OCI-LY3 (cell line): ENCODE measurements around the gene UBE2E2.

Experiments used
- H2AFZ ChIP-seq: fragments of 200-600, 300-600 bp; shearing (Covaris generic); 2 replicates; pipeline ENCODE4 v1.6.0; 2014; ENCODE audit warnings: antibody characterized with exemption, low read depth, low read length
- H3K27ac ChIP-seq: fragments of 200-600, 300-600 bp; sonication (generic); 2 replicates; pipeline ENCODE4 v1.5.1; 2014; ENCODE audit warnings: mild to moderate bottlenecking, low read length, moderate library complexity, mixed read lengths
- H3K27me3 ChIP-seq: fragments of 200-600, 300-600 bp; sonication (generic); 2 replicates; pipeline ENCODE4 v1.6.1; 2014; ENCODE audit warnings: low read depth, low read length, mixed read lengths
- H3K36me3 ChIP-seq: fragments of 200-600, 300-600 bp; sonication (generic); replicated peaks from 2 replicates; pipeline ENCODE3; 2014; ENCODE audit warnings: low read depth, low read length, mixed read lengths
- H3K4me1 ChIP-seq: fragments of 300-600, 200-600 bp; sonication (generic); 2 replicates; pipeline ENCODE4 v1.6.1; 2014; ENCODE audit warnings: low read length, mixed read lengths
- H3K4me2 ChIP-seq: fragments of 200-600, 300-600 bp; sonication (generic); 2 replicates; pipeline ENCODE4 v1.6.1; 2014; ENCODE audit warnings: low read length, mixed read lengths
- H3K4me3 ChIP-seq: fragments of 300-600, 200-600 bp; sonication (generic); 2 replicates; pipeline ENCODE4 v1.5.1; 2014; ENCODE audit warnings: antibody characterized with exemption, mild to moderate bottlenecking, low read length, moderate library complexity
- H3K79me2 ChIP-seq: fragments of 300-600, 200-600 bp; shearing (Covaris generic); 2 replicates; pipeline ENCODE4 v1.6.1; 2014; ENCODE audit warnings: mild to moderate bottlenecking, low read length, mixed read lengths
- H3K9ac ChIP-seq: fragments of 300-600, 200-600 bp; shearing (Covaris generic); 2 replicates; pipeline ENCODE4 v1.6.0; 2014; ENCODE audit warnings: mild to moderate bottlenecking, low read length, moderate library complexity
- H3K9me3 ChIP-seq: fragments of 200-600, 300-600 bp; shearing (Covaris generic); 2 replicates; pipeline ENCODE4 v1.6.1; 2014; ENCODE audit warnings: low read length, mixed read lengths; ENCODE audit not compliant: insufficient read depth
- H4K20me1 ChIP-seq: fragments of 200-600, 300-600 bp; sonication (generic); 2 replicates; pipeline ENCODE4 v1.6.1; 2016; ENCODE audit warnings: low read length, mixed read lengths; ENCODE audit not compliant: insufficient read depth
- CTCF ChIP-seq: fragments of 200-600, 300-600 bp; sonication (generic); IDR thresholded peaks from 2 replicates; pipeline ENCODE4 v1.5.1; 2014; ENCODE audit warnings: antibody characterized with exemption, low read length, low read depth
- EZH2phosphoT487 ChIP-seq: fragments of 200-600 bp; shearing (Covaris generic); IDR thresholded peaks from 2 replicates; pipeline ENCODE4 v1.6.1; 2018; ENCODE audit warnings: antibody characterized with exemption, mixed run types, low read depth

Gene UBE2E2

GRCh38 chr3:23439080-23439479, 236.0 kb downstream of the UBE2E2 start:
- no peaks in the 10 kb centered on the region for H3K9me3 ChIP-seq
- H3K27me3 ChIP-seq: peaks cover 20% of the 10 kb centered on the region
- H3K36me3 ChIP-seq: no peaks in the 10 kb centered on the region
- H3K4me1 ChIP-seq: peaks cover 61% of the 10 kb centered on the region
- H3K79me2 ChIP-seq: peaks cover 35% of the 10 kb centered on the region
- TF ChIP-seq EZH2phosphoT487 (no peak; the same call in 1 of the 2 replicates), CTCF (no peak)
- no peak overlapping the region for H3K9ac ChIP-seq
- peak overlapping the region; percentile 70 for H3K4me2 ChIP-seq
- H3K4me3 ChIP-seq: peak overlapping the region; percentile 31; the same call in 1 of the 2 replicates
- no peak overlapping the region for H3K27ac ChIP-seq
- H2AFZ ChIP-seq: no peak overlapping the region
- peaks cover 71% of the 10 kb centered on the region for H4K20me1 ChIP-seq

DNA sequence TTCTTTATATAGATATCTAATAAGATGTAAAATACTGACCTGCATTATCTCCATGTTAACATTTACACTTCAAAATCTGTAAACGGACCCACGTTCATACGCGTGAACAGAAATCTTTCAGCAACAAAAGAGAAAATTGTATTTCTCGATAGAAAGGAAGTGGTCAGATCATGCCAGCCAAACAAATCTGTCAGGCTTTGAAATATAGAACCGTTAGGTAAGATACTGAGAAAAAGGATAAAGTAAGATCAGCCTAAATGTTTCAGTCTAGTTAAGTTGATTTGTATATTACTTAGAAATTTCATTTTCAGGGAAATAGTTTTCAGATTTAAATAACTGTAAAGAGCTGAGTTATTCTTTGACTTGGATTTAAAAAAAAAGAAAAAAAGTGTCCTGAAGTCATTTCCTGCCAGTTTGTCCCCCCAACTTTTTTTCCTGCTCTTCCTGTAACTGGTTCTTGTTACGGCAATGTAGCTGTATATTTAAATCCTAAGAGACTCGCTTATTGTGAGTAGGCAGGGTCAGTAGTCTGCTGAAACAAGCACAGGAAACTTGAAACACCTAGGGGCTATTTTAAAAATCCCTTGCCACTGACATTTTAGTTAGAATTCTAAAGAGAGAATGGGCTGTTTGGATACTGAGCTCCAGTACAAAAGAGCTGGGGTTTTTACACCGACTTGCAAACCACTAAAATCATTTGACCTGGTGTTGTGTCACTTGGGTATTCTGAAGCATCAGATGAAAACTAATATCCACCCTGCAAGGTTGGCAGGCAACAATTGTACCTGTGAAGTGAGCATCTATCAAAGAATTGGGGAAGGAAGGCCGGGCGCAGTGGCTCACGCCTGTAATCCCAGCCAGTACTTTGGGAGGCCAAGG, 237.5 kb downstream of the UBE2E2 start:
- Histone ChIP-seq H3K4me3 (peak overlapping the region; percentile 53), H3K27me3 (peaks cover 25% of the 10 kb centered on the region), H3K4me2 (peak overlapping the region; percentile 70), H3K4me1 (peaks cover 53% of the 10 kb centered on the region), H3K27ac (peak overlapping the region; percentile 21), H3K9ac (peak overlapping the region; percentile 1; the same call in 1 of the 2 replicates), H2AFZ (no peak overlapping the region), H4K20me1 (peaks cover 76% of the 10 kb centered on the region), H3K36me3 (no peaks in the 10 kb centered on the region), H3K9me3 (no peaks in the 10 kb centered on the region), H3K79me2 (peaks cover 43% of the 10 kb centered on the region)
- TF ChIP-seq EZH2phosphoT487: no peak
- no peak for TF ChIP-seq CTCF

GRCh38 chr3:23442598-23443383, 239.7 kb downstream of the UBE2E2 start:
- TF ChIP-seq EZH2phosphoT487 (no peak), CTCF (no peak)

DNA sequence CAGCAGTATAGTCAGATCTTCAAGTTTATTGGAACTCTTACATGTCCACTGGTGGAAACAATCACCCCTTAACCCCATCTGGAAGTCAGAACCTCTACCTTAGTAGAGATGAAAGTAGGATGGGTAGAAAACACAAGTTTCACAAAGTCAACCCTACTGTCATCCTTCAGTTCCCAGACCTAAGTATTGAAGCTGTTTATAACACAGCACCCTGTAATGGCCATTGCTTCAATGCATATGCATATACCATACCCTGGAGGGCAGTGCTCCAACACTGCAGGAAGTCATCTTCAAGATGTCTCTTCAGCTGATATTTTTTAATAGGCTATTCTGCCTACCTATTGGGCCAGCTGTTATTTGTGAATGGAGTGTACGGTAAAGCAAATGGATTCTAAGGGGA, 241.3 kb downstream of the UBE2E2 start:
- H3K27me3 ChIP-seq: peaks cover 10% of the 10 kb centered on the region
- H3K9ac ChIP-seq: no peak overlapping the region
- TF ChIP-seq CTCF: no peak
- no peak for TF ChIP-seq EZH2phosphoT487
- peaks cover 70% of the 10 kb centered on the region for H4K20me1 ChIP-seq
- H3K4me3 ChIP-seq: no peak overlapping the region
- H3K4me2 ChIP-seq: no peak overlapping the region
- no peaks in the 10 kb centered on the region for H3K36me3 ChIP-seq
- peaks cover 47% of the 10 kb centered on the region for H3K79me2 ChIP-seq
- no peaks in the 10 kb centered on the region for H3K9me3 ChIP-seq
- H2AFZ ChIP-seq: no peak overlapping the region
- H3K27ac ChIP-seq: no peak overlapping the region
- peaks cover 65% of the 10 kb centered on the region for H3K4me1 ChIP-seq

More at GRCh38 chr3:23442598-23443383, 239.7 kb downstream of the UBE2E2 start:
- peaks cover 18% of the 10 kb centered on the region for H3K27me3 ChIP-seq
- peaks cover 53% of the 10 kb centered on the region for H3K79me2 ChIP-seq
- H4K20me1 ChIP-seq: peaks cover 77% of the 10 kb centered on the region
- H2AFZ ChIP-seq: no peak overlapping the region
- no peak overlapping the region for H3K9ac ChIP-seq
- no peaks in the 10 kb centered on the region for H3K9me3 ChIP-seq
- peak overlapping the region; percentile 46 for H3K4me2 ChIP-seq
- H3K36me3 ChIP-seq: no peaks in the 10 kb centered on the region
- no peak overlapping the region for H3K4me3 ChIP-seq
- peaks cover 65% of the 10 kb centered on the region for H3K4me1 ChIP-seq
- H3K27ac ChIP-seq: no peak overlapping the region
